ENCODE measurements around the gene ZER1. TPM values are rescaled to one million over a fixed set of nuclear protein-coding genes. Genes with fewer than 3 reads are reported as not detected.

ZER1 gene
- total RNA-seq, 4 donors from 2014 or later = 16.1 to 52.0 (median 21.2) TPM

DNA sequence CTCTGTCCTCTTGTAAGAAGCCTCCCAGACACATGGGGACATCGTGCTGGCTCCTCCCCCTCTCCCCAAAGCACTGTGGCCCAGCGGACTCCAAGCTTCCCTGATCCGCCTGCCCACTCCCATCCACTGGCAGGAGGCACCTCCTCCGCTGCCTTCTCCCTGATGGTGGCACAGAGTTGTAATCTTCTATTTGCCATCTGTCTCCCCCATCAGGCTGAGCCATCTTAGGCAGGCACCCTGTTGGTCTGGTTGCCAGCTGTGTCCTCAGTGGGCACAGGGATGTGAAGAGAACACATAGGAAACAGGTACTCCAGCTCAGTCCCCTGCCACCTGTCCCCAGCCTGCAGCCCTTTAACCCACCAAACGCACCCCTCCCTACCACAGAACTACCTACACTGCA is 42.4 kb downstream of the ZER1 start:
- intact Hi-C loops (cut with DNase I; ENCODE audit: low total_unique reads) = no loop called here
- TF ChIP-seq, protein P1, sequence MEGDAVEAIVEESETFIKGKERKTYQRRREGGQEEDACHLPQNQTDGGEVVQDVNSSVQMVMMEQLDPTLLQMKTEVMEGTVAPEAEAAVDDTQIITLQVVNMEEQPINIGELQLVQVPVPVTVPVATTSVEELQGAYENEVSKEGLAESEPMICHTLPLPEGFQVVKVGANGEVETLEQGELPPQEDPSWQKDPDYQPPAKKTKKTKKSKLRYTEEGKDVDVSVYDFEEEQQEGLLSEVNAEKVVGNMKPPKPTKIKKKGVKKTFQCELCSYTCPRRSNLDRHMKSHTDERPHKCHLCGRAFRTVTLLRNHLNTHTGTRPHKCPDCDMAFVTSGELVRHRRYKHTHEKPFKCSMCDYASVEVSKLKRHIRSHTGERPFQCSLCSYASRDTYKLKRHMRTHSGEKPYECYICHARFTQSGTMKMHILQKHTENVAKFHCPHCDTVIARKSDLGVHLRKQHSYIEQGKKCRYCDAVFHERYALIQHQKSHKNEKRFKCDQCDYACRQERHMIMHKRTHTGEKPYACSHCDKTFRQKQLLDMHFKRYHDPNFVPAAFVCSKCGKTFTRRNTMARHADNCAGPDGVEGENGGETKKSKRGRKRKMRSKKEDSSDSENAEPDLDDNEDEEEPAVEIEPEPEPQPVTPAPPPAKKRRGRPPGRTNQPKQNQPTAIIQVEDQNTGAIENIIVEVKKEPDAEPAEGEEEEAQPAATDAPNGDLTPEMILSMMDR (IDR thresholded peaks at IDR 0.05) = no peak
- TF ChIP-seq POLR2A (IDR thresholded peaks at IDR 0.05) = no peak

DNA sequence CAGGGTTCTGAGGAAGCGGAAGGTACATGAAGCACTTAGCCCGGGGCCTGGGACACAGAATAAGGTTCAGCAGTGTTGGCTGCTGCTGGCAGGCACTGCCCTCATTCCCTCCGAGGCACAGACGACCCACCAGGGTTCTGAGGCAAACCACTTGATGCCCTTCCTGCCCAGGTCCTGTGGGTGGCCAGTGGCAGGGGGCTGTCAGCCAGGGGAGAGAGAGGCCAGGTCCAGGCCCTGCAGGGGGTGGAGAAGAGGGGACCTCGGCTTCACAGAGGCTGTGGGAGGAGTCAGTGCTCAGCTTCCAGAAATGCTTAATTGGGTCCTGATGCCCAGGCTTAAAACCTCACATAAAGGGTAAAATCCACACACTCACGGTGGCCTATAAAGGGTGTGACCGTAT is 43.4 kb downstream of the ZER1 start:
- intact Hi-C loops (cut with DNase I; ENCODE audit: low total_unique reads) = no loop called here
- Histone ChIP-seq H3K4me1 (no peaks in the 10 kb centered on the region), H3K9me3 (no peaks in the 10 kb centered on the region), H3K36me3 (no peaks in the 10 kb centered on the region), H3K4me3 (no peak overlapping the region), H3K27ac (no peak overlapping the region), H3K27me3 (no peaks in the 10 kb centered on the region)
- TF ChIP-seq POLR2A (IDR thresholded peaks at IDR 0.05) = no peak
- TF ChIP-seq, protein P1 (IDR thresholded peaks at IDR 0.05) = no peak
- DNase-seq = no peak

More for the DNA sequence above, 42.4 kb downstream of the ZER1 start:
- Histone ChIP-seq H3K4me1 (no peaks in the 10 kb centered on the region), H3K36me3 (no peaks in the 10 kb centered on the region), H3K27me3 (no peaks in the 10 kb centered on the region), H3K9me3 (no peaks in the 10 kb centered on the region), H3K4me3 (no peak overlapping the region), H3K27ac (no peak overlapping the region)
- DNase-seq = no peak

DNA sequence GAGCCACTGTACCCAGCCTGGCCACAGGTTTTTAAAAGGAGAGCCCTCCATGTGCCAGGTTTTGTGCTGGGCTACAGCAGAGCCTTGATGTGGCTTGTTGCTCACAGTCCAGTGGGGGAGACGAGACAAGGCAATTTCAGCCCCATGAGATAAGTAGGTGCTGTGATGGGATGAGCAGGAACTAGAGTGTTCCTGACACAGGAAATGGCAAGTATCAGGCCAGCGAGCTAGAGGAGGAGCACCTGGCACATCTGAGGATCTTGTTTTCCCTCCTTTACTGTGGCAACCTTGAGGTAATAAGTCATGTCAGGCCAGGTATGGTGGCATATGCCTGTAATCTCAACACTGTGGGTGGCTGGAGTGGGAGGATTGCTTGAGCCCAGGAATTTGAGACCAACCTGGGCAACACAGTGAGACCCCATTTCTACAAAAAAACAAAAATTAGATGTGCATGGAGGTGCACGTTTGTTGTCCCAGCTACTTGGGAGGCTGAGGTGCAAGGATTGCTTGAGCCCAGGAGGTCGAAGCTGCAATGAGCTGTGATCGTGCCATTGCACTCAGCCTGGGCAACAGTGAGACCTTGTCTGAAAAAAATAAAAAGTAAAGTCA is 44.0 kb downstream of the ZER1 start:
- Histone ChIP-seq H3K27me3 (no peaks in the 10 kb centered on the region), H3K4me3 (no peak overlapping the region), H3K4me1 (no peaks in the 10 kb centered on the region), H3K9me3 (no peaks in the 10 kb centered on the region), H3K27ac (no peak overlapping the region), H3K36me3 (no peaks in the 10 kb centered on the region)
- TF ChIP-seq POLR2A (IDR thresholded peaks at IDR 0.05) = no peak
- TF ChIP-seq, protein P1 (IDR thresholded peaks at IDR 0.05) = no peak
- intact Hi-C loops (cut with DNase I; ENCODE audit: low total_unique reads) = no loop called here
- DNase-seq = no peak

DNA sequence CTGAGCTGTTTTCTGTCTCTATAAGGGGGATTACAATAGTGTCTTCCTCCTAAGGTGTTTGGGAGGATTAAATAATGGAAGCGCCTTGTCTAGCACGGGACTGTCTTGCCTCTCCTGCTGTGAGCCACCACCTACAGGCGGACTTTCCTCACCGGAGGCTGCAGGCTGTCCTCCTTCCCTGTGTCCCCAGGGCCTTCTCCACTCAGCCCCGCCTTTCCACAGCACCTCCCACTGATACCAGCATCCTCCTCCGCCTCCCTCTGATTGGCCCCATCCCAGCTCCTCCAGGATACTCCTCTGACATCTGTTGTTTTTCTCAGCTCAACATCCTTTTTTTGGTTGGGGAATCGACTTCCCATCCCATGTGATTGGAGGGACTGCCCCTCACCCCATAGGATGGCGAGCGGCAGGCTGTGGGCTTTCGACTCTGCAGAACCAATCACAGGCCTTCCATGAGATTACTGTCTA is 46.9 kb downstream of the ZER1 start:
- Histone ChIP-seq H3K36me3 (no peaks in the 10 kb centered on the region), H3K4me1 (no peaks in the 10 kb centered on the region), H3K27me3 (no peaks in the 10 kb centered on the region), H3K27ac (peak overlapping the region; percentile 67 to 86), H3K9me3 (no peaks in the 10 kb centered on the region), H3K4me3 (peak overlapping the region; percentile 45 to 50)
- intact Hi-C loops (cut with DNase I; ENCODE audit: low total_unique reads) = no loop called here
- no peak for TF ChIP-seq POLR2A (IDR thresholded peaks at IDR 0.05)
- TF ChIP-seq, protein P1 (IDR thresholded peaks at IDR 0.05) = peak in 1 of 4 experiments; percentile 15
- DNase-seq = peak; percentile 65 to 81

DNA sequence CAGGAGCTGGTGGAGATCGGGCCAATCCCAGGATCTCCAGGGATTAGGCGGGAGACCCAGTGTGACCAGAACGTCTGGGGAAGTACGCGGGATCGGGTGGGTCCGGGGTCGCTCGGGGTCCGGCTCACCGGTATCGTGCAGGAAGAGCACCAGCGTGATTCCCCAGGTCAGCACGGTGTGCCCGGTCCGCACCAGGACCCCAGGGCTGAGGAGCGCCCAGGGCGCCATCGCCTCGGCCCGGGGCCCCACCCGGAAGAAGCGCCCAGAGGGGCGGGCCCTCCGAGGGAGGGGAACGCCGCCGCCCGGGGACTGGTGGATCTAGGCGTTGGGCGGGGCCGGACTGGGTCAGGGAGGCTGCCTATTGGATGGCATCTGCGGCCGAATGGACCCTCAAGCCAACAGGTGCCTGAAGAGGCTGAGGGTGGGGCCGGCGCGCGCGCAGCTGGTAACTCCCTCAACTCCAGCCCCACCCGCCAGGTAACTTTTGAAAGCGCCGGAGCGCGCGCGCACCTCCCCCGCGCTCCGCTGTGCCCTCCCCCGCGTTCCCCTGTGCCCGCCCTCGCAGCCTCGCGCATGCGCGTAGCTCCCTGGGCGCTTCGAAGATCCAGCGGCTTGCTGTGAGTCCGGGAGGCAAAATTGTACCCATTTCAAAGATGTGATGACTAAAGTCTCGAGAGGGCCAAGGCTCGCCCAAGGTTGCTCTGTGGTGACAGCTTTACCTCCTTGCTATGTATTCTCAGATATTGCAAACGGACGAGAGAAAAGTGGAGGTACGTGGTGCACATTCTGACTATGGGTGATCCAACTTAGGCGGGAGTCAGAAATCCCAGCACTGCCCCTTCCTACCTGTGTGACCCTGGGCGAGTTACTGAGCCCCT is 47.6 kb downstream of the ZER1 start, which contains the start of gene ZDHHC12:
Gene ZDHHC12 (minus strand): TSS at position 262 of the 878 bp plus-strand sequence. CDS start 34 bp downstream, at position 228.
- no peaks in the 10 kb centered on the region for H3K27me3 ChIP-seq
- no peaks in the 10 kb centered on the region for H3K9me3 ChIP-seq
- H3K27ac ChIP-seq = peak within 1 kb of the TSS; percentile 67 to 86
- peak within 1 kb of the TSS; percentile 45 to 50 for H3K4me3 ChIP-seq
- intact Hi-C loops (cut with DNase I; ENCODE audit: low total_unique reads) = no loop called here
- DNase-seq = peak; percentile 89 to 96
- H3K36me3 ChIP-seq = no peaks in the 10 kb centered on the region
- H3K4me1 ChIP-seq = no peaks in the 10 kb centered on the region
- TF ChIP-seq, protein P1 (IDR thresholded peaks at IDR 0.05) = no peak
- peak in 1 of 2 donors; percentile 69 for TF ChIP-seq POLR2A (IDR thresholded peaks at IDR 0.05)

Data from uterus (tissue), 4 donors.